GM13977 (cell line): ENCODE measurements around the gene MYMX.

ENCODE experiments used
- DNase-seq: peaks from one replicate; pipeline ENCODE4 v3.0.0; 2012; ENCODE audit warnings: low spot score
- CTCF ChIP-seq: IDR thresholded peaks from 2 replicates; pipeline ENCODE4 v1.5.1; 2012; ENCODE audit warnings: mild to moderate bottlenecking, control low read depth; ENCODE audit not compliant: insufficient read depth; ENCODE audit errors: extremely low read depth, missing control alignments
- in situ Hi-C: fragments of 300-500 bp; cut with MboI; formaldehyde crosslinking; loops from one replicate; pipeline ENCODE4 v1.12.0; 2022; ENCODE audit warnings: low sequenced_read_pairs, low pct_unique_long_range_greater_than_20kb, mixed read lengths, inconsistent platforms; ENCODE audit not compliant: unreplicated experiment

MYMX gene

GRCh38 chr6:44256775-44257024 is 40.0 kb downstream of the MYMX start:
- in situ Hi-C loops = no loop called here
- DNase-seq = no peak
- TF ChIP-seq CTCF = no peak

GRCh38 chr6:44257025-44257752 is 40.5 kb downstream of the MYMX start, which contains the start of gene SLC35B2:
Gene SLC35B2, minus strand, starts transcription at chr6:44257528. Its CDS starts 118 bp downstream, at chr6:44257410.
- DNase-seq = peak; percentile 87
- in situ Hi-C loops = no loop called here

GRCh38 chr6:44257753-44258324 is 41.1 kb downstream of the MYMX start:
- TF ChIP-seq CTCF = no peak
- in situ Hi-C loops = no loop called here
- DNase-seq = peak; percentile 68

More at GRCh38 chr6:44257025-44257752, 40.5 kb downstream of the MYMX start, which contains the start of gene SLC35B2:
- TF ChIP-seq CTCF = peak; percentile 84

GRCh38 chr6:44258325-44258863 is 41.7 kb downstream of the MYMX start:
- TF ChIP-seq CTCF = no peak
- in situ Hi-C loops = no loop called here
- DNase-seq = peak; percentile 51

DNA sequence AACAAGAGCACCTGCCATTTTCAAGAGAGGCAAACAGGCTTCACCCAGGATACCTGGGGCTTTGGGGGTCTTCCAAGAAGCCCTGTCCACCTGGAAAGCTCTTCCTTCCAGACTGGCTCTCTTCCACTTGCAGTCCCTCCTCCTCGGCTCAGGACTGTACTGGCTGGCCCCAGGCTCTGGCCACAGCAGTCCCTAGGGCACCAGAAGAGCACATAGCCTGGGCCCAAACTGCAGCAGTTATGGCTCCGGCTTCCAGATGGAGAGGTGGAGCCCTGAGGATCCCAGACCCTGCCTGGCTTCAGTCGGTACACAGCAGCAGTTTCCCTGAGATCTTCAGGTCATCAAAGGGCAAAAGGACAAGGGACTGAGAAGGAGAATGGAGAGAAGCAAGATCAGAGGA is 42.2 kb downstream of the MYMX start:
- TF ChIP-seq CTCF = no peak
- in situ Hi-C loops = no loop called here

GRCh38 chr6:44260011-44260410 is 43.3 kb downstream of the MYMX start:
- no peak for TF ChIP-seq CTCF
- no peak for DNase-seq
- in situ Hi-C loops = no loop called here

More for the DNA sequence above, 42.2 kb downstream of the MYMX start:
- DNase-seq = no peak
